Inflammatory macrophage treated with lipopolysaccharide for 1 hour (primary cell): Measurements from ENCODE around the gene ALOX5AP.

Source experiments
- DNase-seq, 2 donors: peaks; one replicate each; pipeline ENCODE4 v3.0.0-alpha.2; 2020 to 2022

Gene ALOX5AP

DNA sequence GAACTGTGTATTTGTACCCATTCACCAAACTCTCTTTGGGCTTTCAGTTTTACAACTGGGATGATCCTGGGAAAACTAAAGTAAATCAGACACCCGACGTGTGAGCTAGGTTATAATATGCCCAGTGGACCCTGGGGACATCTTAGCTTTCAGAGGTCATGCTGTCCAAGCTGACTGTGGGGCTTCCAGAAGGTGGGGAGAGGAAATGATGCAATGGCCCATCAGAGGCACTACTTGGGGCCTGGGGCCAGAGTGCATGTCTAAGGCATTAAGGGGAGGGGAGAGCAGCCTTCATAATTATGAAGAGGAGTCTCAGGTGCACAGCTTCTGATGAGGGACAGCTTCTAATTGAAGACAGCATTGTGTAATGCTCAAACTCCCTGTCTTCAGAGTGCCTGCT, 30.9 kb downstream of the ALOX5AP start:
- DNase-seq, result no peak

- DNase-seq, result no peak
These were observed 35.6 kb downstream of the ALOX5AP start for GRCh38 chr13:30770929-30771328.

GRCh38 chr13:30773561-30773960, 38.2 kb downstream of the ALOX5AP start:
- DNase-seq, result no peak

DNA sequence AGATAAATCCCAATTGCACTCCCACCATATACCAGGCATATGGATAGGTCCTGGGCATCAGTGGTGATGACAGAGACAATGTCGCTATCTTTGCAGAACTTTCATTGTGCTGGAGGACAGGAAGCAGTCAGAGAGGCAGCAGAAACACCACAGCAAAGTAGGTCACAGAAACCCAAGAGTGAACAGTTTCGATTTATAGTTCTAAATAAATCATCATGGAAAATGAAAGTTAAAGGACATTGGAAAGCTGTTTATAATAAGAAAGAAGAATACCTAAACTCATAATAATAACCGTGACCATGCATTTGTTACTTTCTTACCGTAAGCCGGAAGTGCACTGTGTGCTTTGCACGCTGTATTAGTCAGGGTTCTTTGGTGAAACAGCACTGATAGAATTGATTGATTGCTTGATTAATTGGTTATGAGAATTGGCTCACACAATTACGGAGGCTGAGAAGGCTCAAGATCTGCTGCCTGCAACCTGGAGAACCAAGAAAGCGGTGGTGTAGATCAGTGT, 38.9 kb downstream of the ALOX5AP start:
- DNase-seq, result no peak

DNA sequence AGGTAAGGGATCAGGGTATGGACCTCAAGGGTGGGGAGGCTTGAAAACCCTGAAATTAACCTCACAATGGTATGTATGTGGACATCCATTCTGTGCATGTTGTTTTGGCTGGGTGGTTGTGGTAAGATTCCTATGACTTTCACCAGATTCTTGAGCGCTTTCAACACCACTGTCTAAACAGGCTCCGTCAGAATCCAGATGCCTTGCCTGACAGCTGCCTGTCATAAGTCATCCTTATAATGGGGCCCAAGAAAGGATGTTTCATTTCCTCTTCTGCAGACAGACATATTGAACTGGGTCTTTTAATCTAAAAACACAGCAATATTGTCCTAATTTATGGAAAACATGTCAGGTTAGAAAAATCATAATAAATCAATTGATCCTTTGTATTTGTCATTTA, 41.3 kb downstream of the ALOX5AP start:
- peak in 1 of 2 donors; percentile 39 for DNase-seq

DNA sequence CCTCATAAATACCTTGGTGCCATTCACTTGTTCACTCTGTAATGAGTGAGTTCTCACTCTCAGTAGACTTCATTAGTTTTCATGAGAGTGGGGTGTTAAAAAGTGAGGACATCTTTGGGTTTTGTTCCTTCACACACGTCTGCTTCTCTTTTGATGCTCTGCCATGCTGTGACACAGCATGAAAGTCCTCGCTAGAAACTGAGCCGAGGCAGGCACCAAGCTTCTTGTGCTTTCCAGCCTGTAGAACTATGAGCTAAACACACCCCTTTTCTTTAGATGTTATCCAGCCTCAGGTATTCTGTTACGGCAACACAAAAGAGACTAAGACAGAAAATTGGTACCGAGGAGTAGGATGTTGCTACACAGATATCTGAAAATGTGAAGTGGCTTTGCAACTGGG, 43.7 kb downstream of the ALOX5AP start:
- DNase-seq, result no peak

- no peak for DNase-seq
These were observed 44.3 kb downstream of the ALOX5AP start for GRCh38 chr13:30779608-30780007.

- no peak for DNase-seq
These were observed 45.1 kb downstream of the ALOX5AP start for GRCh38 chr13:30780338-30780981.

DNA sequence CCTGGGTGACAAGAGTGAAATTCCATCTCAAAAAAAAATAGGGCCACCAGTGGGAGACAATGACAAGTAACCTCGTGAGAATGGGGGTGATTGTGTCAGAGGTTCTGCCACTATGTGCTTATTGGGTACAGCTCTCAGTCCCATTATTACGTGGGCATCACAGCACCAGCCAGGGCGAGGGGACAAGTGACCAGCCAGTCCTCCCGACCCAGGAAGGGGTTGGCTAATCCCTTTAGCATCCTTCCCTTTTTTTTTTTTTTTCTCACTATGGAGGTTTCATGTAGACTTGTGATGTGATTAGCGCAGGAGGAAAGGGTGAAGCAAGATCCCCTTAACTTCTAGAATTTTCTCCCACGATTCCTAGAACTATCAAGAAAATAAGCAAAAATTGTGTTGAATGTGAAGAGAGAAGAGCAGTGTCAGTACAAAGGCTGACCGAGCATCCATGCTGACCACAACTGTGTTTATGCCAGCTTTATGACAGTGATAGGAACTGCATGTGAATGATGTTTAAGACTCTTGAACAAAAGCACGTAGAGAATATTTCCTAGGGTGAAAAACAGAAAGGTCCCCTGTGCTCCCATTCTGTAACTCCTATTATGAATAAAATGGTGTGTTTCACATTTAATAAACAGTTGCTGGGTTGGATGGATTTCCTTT, 50.0 kb downstream of the ALOX5AP start:
- peak; percentile 93 to 100 for DNase-seq

DNA sequence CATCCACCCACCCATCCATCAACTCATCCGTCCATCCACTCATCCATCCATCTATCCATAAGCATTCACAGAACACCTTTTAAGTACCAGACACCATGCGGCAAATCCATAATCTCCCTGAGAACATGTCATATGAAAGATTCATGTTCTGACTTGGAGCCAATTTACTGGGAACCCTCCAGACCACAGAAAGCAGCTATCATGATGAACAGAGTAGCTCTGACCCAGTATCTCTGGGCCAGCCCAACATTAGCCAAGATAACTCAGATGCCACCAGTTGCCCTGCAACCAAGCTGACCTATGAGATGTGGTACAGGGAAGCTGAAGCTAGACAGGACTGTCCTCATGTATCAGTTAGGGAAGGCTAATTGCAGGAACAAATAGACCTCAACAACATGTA, 51.3 kb downstream of the ALOX5AP start:
- DNase-seq, result no peak

- peak; percentile 73 to 89 for DNase-seq
These were observed 52.6 kb downstream of the ALOX5AP start for GRCh38 chr13:30787738-30788525.

DNA sequence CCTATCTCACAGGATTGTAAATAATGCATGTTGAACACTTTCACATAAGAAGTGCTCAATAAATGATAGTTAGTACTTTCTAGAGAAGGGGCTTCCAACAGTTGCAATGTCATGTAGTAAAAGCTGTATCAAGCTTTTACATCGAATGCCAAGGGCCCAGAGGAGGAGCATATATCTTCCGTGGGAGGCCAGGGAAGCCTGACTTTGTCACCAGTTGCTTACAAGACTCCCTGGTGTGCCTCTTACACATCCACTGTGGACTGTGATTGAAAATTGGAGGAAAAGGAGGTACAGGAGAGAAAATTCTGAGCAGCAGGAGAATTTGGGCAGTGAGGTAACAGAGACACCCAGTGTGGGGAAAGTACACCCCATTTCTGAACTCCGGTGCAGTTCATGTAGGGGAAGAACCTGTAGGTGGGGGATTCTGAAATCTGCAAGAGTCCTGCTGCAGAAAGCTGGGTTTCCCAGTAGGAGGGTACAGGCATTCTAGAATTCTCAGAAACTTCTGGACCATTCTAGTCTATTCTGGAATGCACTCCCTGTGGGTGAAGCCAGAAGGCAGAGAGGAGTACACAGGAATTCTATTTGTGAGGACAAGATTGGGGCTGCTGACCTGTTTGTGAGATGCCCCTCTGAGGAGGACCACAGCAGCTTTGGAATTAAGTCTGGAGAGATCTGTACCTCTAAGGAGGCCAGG, 54.0 kb downstream of the ALOX5AP start:
- peak; percentile 63 to 94 for DNase-seq

DNA sequence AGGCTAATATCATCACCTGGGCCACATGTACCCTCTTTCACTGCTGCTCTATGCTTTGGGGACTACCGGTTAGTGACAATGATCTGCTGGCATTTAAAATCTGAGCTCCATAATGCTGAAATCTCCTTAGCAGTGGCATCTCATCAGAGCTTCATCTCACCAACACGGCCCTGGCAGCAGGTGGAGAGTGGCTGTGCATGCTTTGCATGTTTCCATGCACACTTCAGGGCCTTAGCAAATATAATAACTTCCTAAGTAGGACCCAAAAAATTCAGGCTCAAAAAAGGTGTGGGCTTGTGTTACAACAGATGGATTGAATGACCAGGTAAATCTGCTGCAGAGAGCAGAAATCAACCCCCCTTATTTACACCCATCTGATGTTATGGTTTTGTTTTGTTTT, 55.2 kb downstream of the ALOX5AP start:
- DNase-seq, result no peak

GRCh38 chr13:30791354-30792001, 56.1 kb downstream of the ALOX5AP start:
- DNase-seq, result no peak

GRCh38 chr13:30792285-30793000, 57.1 kb downstream of the ALOX5AP start:
- peak; percentile 52 to 78 for DNase-seq

- peak in 1 of 2 donors; percentile 63 for DNase-seq
These were observed 60.8 kb downstream of the ALOX5AP start for GRCh38 chr13:30796132-30796572.

DNA sequence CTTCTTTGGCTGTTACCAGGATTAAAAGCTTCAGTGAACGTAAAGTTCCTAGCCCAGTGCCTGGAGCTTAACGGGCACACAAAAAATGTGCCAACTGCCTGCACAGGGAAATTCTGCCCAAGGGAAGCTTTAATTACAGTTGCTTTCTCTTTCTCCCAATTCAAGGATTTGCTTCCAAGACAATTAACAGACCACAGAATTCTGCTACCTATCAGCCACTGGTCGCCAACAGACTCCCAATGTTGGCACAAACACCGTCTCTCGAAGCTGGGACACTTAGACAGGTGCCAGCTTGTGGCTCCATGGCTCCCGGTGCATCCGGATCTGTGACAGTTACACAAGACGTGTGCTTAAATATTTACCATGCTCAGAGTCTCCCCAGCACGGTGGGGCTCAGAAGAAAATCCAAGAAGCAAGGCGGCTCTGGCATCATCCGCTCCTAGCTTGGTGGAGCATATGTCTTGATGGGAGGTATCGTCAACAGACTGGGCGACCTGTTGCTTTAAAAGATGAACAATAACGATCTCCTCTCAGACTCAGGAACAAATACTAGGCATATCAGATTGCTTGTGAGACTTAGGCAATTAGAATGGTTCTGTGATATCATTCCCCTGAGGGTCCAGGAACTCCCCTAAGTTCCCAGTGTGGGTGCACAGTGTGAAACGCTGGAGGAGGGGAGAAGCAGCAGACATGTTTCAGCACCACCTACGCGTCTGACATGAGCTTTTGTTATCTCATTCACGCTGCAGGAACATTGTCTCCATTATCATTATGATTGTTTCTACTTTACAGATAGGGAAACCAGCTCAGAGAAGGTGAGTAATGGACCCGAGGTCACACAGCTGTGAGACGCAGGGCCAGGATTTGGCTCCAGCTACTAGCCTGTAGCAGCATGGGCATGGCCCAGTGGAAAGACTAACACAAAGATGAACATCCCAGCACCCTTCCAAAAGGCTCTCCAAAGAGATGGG, 61.6 kb downstream of the ALOX5AP start:
- peak; percentile 50 to 92 for DNase-seq

GRCh38 chr13:30797847-30798535, 62.6 kb downstream of the ALOX5AP start:
- DNase-seq, result no peak

- no peak for DNase-seq
These were observed 63.5 kb downstream of the ALOX5AP start for GRCh38 chr13:30798776-30799355.
